GM06990 (cell line): ENCODE results near the gene ZBTB32.

Experiments
- DNase-seq: peaks from one replicate; pipeline ENCODE4 v3.0.0-alpha.2; 2011; ENCODE audit not compliant: insufficient read length; ENCODE audit errors: extremely low read depth
- H3K27me3 ChIP-seq: replicated peaks from 2 replicates; pipeline ENCODE4 v1.6.0; 2011; ENCODE audit warnings: low read length; ENCODE audit not compliant: control insufficient read depth, insufficient read depth
- H3K36me3 ChIP-seq: 2 replicates; pipeline ENCODE4 v1.5.1; 2011; ENCODE audit warnings: low read length; ENCODE audit not compliant: control insufficient read depth, insufficient read depth
- H3K4me3 ChIP-seq: replicated peaks from 2 replicates; pipeline ENCODE4 v1.5.1; 2011; ENCODE audit warnings: low read depth, mild to moderate bottlenecking, control low read depth, low read length
- CTCF ChIP-seq: IDR thresholded peaks from 2 replicates; pipeline ENCODE4 v1.5.1; 2011; ENCODE audit warnings: low read length, control low read depth, mild to moderate bottlenecking, inconsistent platforms; ENCODE audit not compliant: insufficient read depth, poor library complexity, severe bottlenecking

The ZBTB32 gene

GRCh38 chr19:35733180-35734125, 29.1 kb downstream of the ZBTB32 start:
- Histone ChIP-seq H3K36me3 (peaks cover 67% of the 10 kb centered on the region), H3K27me3 (no peaks in the 10 kb centered on the region), H3K4me3 (no peak overlapping the region)
- no peak for TF ChIP-seq CTCF
- DNase-seq, result no peak

- TF ChIP-seq CTCF, result no peak
- no peak for DNase-seq
- Histone ChIP-seq H3K36me3 (peaks cover 60% of the 10 kb centered on the region), H3K4me3 (no peak overlapping the region), H3K27me3 (no peaks in the 10 kb centered on the region)
Measured at GRCh38 chr19:35734273-35734672, 29.9 kb downstream of the ZBTB32 start.

GRCh38 chr19:35734889-35735288, 30.5 kb downstream of the ZBTB32 start:
- no peaks in the 10 kb centered on the region for H3K27me3 ChIP-seq
- TF ChIP-seq CTCF, result no peak
- no peak overlapping the region for H3K4me3 ChIP-seq
- DNase-seq, result no peak
- H3K36me3 ChIP-seq, result peaks cover 58% of the 10 kb centered on the region

GRCh38 chr19:35736913-35737886, 32.8 kb downstream of the ZBTB32 start:
- DNase-seq, result no peak
- Histone ChIP-seq H3K27me3 (no peaks in the 10 kb centered on the region), H3K36me3 (peaks cover 41% of the 10 kb centered on the region), H3K4me3 (no peak overlapping the region)
- peak; percentile 34 for TF ChIP-seq CTCF

GRCh38 chr19:35738021-35738886, 33.9 kb downstream of the ZBTB32 start:
- H3K4me3 ChIP-seq, result no peak overlapping the region
- peaks cover 37% of the 10 kb centered on the region for H3K36me3 ChIP-seq
- DNase-seq, result no peak

More at GRCh38 chr19:35738021-35738886, 33.9 kb downstream of the ZBTB32 start:
- TF ChIP-seq CTCF, result no peak
- H3K27me3 ChIP-seq, result no peaks in the 10 kb centered on the region
